GM18499 (cell line): Measurements from ENCODE around the gene RRAS.

Source experiments
- ATAC-seq: cut with Tn5 transposase; IDR thresholded peaks from one replicate; pipeline ENCODE4 v1.9.1; 2021; ENCODE audit warnings: moderate number of reproducible peaks; ENCODE audit not compliant: insufficient read depth, unreplicated experiment

The RRAS gene

DNA sequence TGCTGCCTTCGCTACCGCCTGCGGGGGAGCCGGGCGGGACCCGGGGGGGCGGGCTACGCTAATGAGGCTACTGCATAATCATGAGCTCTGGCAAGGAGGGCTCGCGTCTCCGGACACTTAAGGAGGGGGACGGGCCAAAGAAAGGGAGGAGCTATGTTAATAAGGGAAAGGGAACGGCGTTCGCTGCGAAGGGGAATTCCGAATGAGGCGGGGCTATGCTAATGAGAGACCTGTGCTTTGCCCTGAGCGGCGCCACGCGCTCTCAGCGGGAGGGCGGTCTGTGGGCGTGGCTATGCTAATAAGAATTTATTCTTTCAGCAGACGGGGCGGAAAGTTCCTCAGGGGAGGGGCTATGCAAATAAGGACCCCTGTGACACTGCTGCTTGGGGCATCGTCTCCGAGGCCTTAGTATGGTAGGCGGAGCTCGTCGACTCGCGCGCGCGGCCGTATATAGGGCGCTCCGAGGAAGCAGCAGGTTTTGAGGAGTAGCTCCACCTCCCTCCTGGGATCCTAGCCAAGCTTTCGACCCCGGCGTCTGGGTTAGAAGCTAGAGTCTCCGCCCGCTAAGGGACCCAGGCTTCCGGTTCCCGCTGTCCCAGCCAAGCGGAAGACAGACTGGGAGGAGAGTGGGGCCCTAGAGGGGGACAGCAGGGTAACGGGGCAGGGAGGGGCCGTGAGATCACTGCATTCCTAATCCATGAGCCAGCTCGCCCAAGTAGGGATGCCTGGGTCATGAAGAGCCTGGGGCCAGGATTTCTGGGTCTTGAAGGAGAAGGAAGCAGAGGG, at the start of gene RRAS:
TSS of gene RRAS (minus strand) at position 31 of the 786 bp plus-strand sequence. CDS start 45 bp downstream, outside the sequence.
- peak; percentile 46 for ATAC-seq

DNA sequence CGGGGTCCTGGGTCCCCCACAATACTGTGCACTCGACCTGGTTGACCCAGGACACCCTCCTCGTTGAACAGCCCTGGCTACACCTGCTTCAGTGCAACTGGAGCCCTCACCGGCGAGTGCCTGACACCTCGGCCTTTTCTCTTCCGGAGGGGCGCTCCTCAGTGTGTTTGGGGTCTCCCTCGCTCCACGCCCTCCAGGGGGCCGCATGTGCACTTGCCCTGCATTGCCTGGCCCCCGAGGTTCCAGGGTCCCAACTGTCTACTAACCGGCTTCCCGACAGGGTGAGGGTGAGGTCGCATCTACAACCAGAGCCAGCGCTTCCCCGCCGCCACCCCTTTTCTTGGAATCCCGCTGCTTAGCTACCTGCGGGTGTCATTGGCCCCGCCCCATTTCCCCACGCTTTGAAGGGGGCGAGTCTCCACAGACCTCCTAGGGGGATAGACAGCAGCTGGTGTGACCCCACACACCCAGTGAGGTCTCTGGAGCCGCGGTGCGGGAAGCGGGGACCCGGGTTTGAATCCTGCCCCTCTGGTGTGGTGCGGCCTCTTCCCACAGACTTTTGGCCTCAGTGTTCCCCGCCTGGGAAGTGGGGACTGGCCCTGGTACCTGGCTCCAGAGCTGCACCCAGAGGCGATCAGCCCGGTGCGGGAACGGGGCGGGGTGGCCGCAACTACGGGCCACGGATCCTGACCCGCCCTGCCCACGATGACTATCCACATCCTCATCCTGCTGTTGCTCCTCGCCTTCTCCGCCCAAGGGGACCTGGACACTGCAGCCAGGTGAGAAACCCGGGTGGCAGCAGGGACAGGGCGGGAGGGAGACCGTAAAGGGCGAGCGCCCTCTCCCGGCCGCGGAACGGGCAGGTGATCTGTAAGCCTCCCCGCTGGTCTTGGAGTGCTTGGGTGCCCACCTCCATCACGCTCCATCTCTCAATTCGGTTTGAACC, 49.5 kb upstream of the RRAS start, which contains the start of gene ADM5:
TSS of gene ADM5 (plus strand) at position 462 of the 946 bp plus-strand sequence. CDS start at position 706, 244 bp downstream.
- ATAC-seq = no peak

DNA sequence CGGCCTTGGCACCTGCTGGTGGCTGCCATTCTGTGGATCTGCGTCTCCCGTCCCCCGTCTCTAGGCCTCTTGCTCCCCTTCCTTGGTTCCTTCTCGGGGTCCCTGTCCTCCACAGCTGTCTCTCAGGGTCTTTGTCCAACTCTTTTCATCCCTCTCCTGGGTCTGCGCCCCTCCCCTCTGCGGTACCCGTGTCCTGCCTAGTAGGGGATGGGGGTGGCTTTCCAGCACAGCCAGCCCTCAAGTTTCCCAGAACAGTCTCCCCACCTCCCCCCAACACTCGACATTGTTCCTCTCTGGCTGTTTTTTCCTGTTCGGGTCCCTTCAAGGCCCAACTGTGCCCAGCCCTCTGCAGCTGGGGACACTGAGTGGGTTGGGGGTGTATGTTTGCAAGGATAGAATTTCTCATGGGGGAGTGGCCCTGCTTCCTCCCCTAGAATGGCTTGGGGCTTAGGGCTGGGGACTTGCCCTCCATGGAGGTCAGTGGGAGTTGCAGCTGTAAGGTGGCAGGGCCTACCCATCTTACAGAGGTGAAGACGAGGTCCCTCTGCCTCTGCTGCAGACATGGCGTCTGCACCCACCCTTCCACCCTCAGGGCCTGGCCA, 48.7 kb upstream of the RRAS start:
- ATAC-seq = no peak

DNA sequence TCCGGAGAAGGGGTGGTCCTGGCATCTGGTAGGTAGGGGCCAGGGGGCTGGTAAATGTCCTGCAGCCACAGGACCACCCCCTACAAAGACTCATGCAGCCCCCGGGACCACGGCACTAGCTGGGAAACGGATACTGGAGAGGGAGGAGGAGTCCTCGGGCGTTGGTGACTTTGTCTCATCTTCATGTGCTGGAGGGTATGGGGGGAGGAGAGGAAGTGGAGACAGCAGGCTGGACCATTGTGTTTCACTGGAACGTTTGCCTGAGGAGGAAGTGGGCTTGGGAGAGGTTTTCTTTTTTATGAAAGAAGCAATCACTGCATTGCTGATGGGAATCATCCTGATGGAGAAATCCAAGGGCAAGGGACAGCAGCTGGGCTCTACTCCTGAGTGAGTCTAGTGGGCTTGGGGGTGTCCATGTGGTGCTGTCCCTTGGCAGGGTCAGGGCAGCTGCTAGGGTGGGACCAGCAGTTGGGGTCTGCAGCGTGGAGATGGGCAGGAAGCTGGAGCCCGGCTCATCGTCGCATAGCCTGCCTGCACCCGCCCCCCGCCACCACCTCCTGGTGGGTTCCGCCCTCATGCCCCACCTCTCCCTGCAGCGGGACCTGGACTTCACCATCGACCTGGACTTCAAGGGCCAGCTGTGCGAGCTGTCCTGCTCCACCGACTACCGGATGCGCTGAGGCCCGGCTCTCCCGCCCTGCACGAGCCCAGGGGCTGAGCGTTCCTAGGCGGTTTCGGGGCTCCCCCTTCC, 47.8 kb upstream of the RRAS start:
- no peak for ATAC-seq

DNA sequence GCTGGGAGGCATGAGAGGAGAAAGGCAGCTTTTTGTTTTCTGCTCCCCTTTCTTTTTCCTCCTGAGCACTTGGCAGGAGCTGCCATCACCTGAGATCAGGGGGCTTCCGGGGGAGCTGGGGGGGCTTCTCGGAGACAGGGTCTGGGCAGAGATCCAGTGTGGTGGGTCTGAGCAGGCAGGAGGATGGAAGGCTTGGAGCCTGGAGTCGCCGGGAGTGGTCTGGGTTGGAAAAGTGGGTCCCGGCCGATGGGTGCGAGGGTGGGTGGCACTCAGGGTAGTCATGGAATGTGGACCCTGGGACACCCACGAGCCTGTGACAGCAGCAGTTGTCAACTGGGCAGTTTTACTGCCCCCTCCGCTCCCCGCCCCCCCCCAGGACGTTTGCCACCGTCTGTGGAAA, 47.2 kb upstream of the RRAS start:
- no peak for ATAC-seq

DNA sequence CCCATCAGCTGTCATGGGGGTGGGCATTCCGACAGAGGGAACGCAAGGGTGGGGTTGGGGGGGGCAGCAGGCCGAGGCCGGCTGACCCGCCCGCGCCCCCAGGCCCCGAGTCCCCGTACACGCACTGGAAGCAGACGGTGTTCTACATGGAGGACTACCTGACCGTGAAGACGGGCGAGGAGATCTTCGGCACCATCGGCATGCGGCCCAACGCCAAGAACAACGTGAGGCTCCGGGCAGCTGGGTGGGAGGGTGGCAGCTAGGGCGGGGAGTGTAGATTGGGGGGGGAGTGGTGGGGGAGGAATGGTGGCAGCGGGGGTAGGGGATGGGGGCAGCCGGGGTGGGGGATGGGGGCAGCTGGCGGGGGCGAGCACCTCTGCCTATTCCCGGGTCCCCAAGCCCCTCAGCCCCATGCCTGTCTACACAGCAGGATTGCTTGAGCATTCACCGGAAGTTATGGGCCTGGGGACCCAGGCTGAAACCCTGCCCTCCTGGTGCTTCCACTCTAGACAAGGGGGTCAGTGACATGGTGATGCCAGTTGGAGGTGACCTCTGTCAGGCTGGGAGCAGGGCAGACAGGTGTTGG, 46.7 kb upstream of the RRAS start:
- no peak for ATAC-seq

DNA sequence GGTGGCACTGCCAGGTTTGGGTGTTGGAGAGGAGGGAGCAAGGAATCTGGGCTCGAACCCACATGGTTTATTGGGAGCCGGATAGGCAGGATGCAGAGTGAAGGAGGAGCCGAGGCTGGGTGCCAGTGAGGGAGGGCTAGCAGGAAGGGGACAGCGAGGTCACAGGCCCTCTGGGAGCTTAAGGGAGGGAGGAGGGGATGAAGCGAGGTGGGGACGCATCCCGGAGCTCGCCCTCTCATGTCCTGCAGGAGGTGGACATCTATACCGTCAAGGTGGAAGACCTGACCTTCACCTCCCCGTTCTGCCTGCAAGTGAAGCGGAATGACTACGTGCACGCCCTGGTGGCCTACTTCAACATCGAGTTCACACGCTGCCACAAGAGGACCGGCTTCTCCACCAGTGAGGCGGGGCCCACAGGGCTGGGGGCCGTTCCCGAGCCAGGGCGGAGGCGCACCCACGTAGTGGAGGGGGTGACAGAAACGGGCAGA, 45.9 kb upstream of the RRAS start:
- ATAC-seq = no peak

DNA sequence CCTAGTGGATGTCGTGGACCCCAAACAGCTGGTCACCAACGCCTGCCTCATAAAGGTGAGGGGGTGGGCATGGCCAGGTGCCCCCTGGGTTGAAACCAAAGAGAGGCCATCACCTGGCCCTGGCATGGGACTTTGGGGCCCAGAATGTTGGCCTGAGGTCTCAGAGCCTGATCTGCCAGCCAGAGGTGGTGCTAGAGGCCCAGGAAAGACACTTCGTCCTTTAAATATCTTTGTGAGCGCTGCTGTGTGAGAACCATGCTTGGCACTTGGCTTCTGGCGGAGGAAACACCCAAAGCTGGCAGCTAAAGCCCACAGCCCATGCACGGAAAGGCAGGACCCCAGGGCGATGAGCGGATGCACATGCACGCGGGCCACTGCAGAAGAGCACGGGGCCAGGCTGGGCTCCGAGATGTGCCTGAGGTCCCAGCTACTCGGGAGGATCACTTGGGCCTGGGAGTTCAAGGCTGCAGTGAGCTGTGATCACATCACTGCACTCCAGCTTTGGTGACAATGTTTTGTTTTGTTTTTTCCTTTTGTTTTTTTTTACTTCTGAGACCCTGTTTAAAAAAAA, 45.1 kb upstream of the RRAS start:
- no peak for ATAC-seq

DNA sequence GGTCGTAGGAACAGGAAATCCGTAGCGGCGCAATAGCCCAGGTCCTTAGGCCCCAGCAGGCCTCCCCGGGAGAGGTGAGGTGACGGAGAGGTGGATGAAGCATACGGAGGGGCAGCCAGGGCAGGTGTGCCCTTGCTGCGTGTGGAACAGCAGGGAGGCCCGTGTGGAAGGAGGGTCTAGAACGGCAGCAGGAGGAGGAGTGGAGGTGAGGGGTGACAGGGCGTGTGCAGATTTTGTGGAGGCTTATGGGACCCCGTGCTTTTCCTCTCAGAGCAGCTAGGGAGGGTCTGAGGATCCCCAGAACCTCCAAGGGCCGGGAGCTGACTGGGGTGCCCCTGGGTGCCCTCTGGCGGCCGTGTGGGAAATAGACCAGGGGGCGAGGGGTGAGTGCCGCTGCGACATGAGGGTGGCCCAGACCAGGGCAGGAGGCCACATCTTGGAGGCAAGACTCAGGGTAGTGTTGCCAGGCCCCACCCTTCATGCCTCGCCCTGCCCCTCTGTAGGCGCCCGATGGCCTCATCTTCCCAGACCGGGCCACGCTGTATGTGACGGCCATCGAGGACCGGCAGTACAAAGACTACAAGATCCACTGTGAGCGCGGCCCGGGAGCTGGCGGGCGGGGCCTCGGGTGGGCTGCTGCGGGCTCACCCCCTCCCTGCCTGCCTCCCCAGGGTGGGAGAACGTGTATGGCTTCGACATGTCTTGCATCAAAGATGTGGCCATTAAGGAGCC, 44.5 kb upstream of the RRAS start:
- ATAC-seq = no peak

DNA sequence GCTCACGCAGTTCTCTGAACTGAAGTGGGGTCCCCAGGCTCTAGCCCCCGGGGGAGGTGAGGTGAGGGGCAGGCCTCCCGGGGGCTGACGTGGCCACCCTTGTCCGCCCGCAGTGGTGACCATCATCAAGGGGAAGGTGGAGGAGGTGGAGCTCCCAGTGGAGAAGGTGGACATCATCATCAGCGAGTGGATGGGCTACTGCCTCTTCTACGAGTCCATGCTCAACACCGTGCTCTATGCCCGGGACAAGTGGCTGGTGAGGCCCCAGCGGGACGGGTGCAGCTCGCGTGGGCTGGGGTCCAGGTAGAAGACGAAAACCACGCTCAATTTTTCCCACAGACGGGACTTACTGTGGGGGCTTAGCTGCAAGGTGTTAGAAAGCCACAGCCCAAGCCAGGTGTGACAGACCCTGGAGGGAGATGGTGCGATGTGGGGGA, 43.9 kb upstream of the RRAS start:
- ATAC-seq = no peak

DNA sequence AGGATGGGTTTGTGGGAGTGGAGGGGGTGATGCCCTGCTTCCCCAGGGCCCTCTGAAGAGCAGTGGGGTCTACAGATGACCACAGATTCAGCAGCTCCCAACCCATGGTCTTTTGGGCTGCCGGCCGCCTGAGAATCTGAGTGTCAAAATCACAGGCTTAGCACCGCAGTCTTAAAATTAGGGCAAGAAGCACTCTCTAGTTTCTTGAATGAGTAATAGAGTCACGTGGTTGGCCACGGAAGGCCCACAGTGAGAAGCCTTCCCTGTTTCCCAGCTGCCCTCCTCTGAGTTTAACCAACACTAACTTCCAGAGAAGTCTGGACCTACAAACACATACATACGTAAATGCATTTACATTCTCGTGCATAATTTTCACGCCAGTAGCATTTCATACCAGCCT, 42.3 kb upstream of the RRAS start:
- ATAC-seq = no peak

DNA sequence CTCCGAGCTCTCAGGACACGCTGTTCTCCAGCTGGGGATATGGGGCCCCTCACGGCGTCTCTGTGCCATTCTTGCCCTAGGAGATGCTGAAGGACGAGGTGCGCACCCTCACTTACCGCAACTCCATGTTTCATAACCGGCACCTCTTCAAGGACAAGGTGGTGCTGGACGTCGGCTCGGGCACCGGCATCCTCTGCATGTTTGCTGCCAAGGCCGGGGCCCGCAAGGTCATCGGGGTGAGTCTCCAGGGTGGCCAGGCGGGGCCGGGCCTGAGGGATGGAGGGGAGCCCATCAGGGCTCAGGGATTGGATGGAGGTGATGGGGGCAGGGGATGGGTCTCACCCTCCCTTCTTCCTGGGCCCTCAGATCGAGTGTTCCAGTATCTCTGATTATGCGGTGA, 41.9 kb upstream of the RRAS start:
- no peak for ATAC-seq

DNA sequence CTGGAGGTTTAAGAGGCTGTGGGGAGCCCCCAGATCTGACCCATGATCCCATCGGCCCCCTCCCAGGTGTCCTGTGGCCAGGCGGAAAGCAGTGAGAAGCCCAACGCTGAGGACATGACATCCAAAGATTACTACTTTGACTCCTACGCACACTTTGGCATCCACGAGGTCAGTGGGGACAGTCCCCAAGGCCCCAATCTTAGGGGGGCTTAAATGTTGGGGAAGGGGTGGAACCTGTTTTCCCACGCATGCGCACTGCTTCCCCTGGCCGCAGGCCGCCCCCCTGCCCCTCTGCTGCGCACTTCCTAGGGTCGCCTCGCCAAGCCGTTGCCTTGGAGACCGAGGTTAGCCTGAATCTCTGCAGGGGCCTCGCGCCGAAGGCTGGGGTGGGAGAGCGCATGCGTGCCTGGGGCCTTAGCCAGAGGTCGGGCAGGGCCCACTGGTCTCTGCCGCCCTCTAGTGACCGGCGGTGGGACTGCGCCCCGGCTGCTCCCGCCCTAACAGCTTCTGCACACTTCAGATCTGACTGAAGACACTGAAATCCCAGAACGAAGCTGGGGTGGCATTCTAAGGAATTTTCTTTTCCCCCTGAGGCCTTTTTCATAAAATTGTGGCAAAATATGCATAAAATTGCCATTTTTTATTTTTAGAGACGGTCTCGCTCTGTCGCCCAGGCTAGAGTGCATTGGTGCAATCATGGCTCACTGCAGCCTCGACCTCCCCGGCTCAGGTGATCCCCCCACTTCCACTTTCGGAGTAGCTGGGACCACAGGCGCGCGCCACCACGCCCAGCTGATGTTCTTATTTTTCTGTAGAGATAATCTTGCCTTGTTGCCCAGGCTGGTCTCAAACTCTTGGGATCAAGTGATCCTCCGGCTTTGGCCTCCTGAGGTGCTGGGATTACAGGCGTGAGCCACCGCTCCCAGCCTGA, 40.7 kb upstream of the RRAS start:
- no peak for ATAC-seq

DNA sequence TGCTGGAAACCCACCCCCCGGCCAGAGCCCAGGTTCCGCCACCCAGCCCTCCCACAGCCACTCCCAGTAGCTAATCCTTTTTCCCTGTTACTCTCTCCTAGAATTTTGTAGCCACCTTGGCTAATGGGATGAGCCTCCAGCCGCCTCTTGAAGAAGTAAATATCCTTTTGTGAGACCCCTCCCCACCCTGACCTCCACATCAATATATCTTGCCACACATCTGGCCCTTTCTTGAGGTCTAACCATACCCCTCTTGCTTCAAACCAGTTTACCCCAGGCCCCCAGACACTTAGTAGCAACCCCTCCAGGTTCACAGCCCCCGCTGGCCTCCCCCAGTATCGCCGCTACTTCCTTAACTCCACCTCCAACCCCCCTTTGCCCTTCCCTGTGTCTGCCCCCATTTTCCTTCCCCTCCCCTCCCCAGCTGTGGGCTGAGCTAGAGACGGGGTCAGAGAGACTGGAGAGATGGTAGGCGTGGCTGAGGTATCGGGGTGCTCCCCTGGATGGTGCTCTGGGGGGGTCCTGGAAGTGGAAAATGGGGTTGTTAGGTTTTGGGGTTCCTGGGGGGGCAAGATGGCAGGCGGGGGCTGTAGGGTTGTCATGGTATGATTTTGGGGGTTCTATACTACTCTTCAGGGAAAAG, 39.9 kb upstream of the RRAS start:
- ATAC-seq = no peak

DNA sequence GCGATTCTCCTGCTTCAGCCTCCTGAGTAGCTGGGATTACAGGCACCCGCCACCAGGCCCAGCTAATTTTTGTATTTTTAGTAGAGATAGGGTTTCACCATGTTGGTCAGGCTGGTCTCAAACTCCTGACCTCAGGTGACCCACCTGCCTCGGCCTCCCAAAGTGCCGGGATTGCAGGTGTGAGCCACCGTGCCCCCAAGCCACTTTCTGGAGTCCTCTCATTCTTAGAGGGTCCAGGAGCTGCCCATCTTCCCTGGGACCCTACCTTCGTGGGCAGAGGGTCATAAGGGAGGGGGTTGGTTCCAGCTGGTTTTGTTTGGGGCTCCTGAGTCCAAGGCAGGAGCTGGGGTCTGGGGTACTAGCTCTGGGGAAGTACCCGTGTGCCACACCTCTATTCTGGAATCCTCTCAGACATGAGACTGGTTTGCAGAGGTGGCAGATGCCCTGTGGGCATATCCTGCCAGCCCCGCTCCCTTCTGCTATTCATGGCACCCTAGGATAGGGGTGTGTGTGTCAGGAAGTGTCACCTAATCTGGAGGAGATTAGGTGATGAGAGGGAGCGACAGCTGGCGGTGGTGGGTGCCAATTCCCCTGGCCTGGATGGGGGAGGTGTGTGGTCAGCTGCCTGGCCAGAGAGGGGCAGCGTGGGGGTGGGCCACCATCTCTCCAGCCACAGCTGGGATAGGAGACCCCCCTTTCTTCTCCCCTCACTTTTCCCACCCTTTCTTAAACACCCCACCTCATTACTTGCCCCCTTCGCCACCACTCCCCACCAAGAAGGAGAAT, 39.2 kb upstream of the RRAS start:
- ATAC-seq = no peak
